ENCODE measurements around the gene COL18A1.
A peak's percentile ranks its signal among the peaks of the same experiment; 100 is the strongest.

The COL18A1 gene

GRCh38 chr21:45494851-45495680 lies 90.1 kb downstream of the COL18A1 start:
- Histone ChIP-seq H3K4me1 (ENCODE audit: insufficient read depth, poor library complexity, severe bottlenecking) (no peaks in the 10 kb centered on the region), H3K4me3 (ENCODE audit: severe bottlenecking) (no peak overlapping the region), H3K27ac (ENCODE audit: poor library complexity, severe bottlenecking) (no peak overlapping the region), H3K27me3 (ENCODE audit: insufficient read depth, poor library complexity, severe bottlenecking) (no peaks in the 10 kb centered on the region), H3K36me3 (ENCODE audit: low read depth) (no peaks in the 10 kb centered on the region), H3K9me3 (ENCODE audit: severe bottlenecking) (no peaks in the 10 kb centered on the region)
- no peak for DNase-seq (ENCODE audit: low spot score)
- ATAC-seq (ENCODE audit: low read depth) = no peak
- TF ChIP-seq CTCF (IDR thresholded peaks at IDR 0.05; ENCODE audit: poor library complexity, severe bottlenecking) = no peak

- Histone ChIP-seq H3K4me1 (ENCODE audit: insufficient read depth, poor library complexity, severe bottlenecking) (no peaks in the 10 kb centered on the region), H3K27ac (ENCODE audit: poor library complexity, severe bottlenecking) (no peak overlapping the region), H3K4me3 (ENCODE audit: severe bottlenecking) (no peak overlapping the region), H3K9me3 (ENCODE audit: severe bottlenecking) (no peaks in the 10 kb centered on the region), H3K27me3 (ENCODE audit: insufficient read depth, poor library complexity, severe bottlenecking) (no peaks in the 10 kb centered on the region), H3K36me3 (ENCODE audit: low read depth) (no peaks in the 10 kb centered on the region)
- DNase-seq (ENCODE audit: low spot score) = peak; percentile 50
- no peak for TF ChIP-seq CTCF (IDR thresholded peaks at IDR 0.05; ENCODE audit: poor library complexity, severe bottlenecking)
- ATAC-seq (ENCODE audit: low read depth) = no peak
Observed at GRCh38 chr21:45496151-45496967, 91.4 kb downstream of the COL18A1 start.

DNA sequence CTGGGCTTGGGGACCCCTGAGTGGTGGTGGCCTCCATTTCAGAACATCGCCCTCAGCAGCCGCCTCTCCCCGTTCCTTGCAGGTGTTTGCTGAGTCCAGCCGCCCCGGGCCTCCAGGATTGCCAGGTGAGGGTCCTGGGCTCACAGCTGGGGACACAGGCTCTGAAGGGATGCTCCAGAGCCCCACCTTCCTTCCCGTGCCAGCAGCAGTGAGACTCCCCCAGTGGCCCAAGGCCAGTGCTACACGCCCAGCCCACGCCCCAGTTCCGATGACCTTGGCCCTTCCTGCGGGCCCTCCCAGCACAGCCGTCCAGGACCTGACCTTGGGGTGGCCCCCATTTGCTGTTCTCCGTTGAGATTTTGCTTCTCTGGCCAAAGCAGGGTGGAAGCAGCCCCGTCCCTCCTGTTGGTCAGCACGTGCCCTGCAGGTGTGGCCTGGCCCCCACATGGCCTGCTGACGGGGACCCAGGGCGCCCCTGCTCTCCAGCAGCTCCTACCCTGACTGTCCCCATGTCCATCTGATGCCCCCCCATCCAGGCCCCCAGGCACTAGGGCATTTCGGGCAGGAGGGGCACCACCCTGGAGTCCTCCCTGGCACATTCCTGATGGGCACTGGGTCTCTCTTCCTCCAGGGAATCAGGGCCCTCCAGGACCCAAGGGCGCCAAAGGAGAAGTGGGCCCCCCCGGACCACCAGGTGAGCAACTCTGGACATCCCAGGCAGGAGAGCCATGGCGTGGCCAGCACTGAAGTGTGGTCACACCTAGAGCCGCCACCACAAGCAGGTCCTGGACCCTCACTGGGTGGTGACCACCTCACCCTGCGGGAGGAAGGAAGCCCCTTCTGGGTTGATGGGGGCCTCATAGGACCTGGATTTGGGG lies 92.2 kb downstream of the COL18A1 start:
- DNase-seq (ENCODE audit: low spot score) (peak; percentile 52), ATAC-seq (ENCODE audit: low read depth) (no peak)
- Histone ChIP-seq H3K27ac (ENCODE audit: poor library complexity, severe bottlenecking) (no peak overlapping the region), H3K4me1 (ENCODE audit: insufficient read depth, poor library complexity, severe bottlenecking) (no peaks in the 10 kb centered on the region), H3K4me3 (ENCODE audit: severe bottlenecking) (no peak overlapping the region), H3K36me3 (ENCODE audit: low read depth) (no peaks in the 10 kb centered on the region), H3K9me3 (ENCODE audit: severe bottlenecking) (no peaks in the 10 kb centered on the region), H3K27me3 (ENCODE audit: insufficient read depth, poor library complexity, severe bottlenecking) (no peaks in the 10 kb centered on the region)
- no peak for TF ChIP-seq CTCF (IDR thresholded peaks at IDR 0.05; ENCODE audit: poor library complexity, severe bottlenecking)

- Histone ChIP-seq H3K27ac (ENCODE audit: poor library complexity, severe bottlenecking) (no peak overlapping the region), H3K36me3 (ENCODE audit: low read depth) (no peaks in the 10 kb centered on the region), H3K4me3 (ENCODE audit: severe bottlenecking) (no peak overlapping the region), H3K9me3 (ENCODE audit: severe bottlenecking) (no peaks in the 10 kb centered on the region), H3K4me1 (ENCODE audit: insufficient read depth, poor library complexity, severe bottlenecking) (no peaks in the 10 kb centered on the region), H3K27me3 (ENCODE audit: insufficient read depth, poor library complexity, severe bottlenecking) (no peaks in the 10 kb centered on the region)
- ATAC-seq (ENCODE audit: low read depth) = no peak
- no peak for TF ChIP-seq CTCF (IDR thresholded peaks at IDR 0.05; ENCODE audit: poor library complexity, severe bottlenecking)
- peak; percentile 47 for DNase-seq (ENCODE audit: low spot score)
Observed at GRCh38 chr21:45497846-45498645, 93.1 kb downstream of the COL18A1 start.
